ENCODE data around the gene FALEC. TPM values are rescaled to one million over a fixed set of nuclear protein-coding genes. Genes with fewer than 3 reads are reported as not detected.

Gene FALEC
- total RNA-seq, 1 donor from 2014 or later: 0.43 TPM

DNA sequence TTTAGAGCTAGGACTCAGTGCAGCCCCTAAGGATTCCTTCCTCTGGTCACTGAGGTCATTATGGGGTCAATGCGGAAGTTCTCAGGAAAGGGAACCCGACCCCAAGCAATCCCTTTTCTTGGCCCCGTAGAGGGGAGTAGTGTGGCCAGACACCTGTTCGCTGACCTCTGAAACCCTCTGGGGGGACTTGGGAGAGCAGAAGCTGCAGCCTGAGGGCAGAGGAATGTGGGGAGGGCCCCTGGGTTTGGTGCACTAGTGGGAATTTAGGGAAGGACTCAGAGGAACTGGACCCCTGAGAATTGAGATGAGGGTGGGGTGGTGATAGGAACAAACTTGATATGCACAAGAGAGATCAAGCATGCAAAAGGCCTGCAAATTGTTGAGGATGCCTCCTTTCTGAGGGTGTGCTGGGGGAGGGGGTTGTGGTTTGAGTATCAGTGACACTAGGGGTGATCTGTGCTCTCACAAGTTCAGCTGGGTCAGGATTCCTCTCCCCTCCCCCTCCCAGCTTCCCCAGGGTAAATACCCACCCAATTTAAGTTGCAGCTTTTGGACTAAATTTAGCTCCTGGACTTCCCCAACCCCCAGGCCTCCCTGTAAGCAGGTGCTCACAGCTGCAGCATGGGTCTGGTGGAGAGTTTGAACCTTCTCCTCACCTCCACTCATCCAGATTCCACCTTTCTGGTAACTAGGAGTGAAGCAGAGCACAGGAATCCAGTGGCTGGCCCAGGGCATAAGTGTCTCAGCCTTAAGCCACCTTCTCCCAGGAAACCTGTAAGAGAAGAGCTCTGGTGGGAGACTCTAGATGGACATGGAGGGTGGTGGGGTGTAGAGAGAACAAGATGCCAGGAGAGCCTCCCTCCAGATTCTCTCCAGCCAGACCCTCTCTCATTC is 47.1 kb downstream of the FALEC start:
- Histone ChIP-seq H3K79me2 (ENCODE audit: insufficient read depth, low read length) (peaks cover 64% of the 10 kb centered on the region), H3K4me3 (ENCODE audit: insufficient read depth, low read depth, low read length) (peak overlapping the region; percentile 63), H3K27me3 (ENCODE audit: insufficient read depth, low read length) (no peaks in the 10 kb centered on the region), H3K4me2 (ENCODE audit: low read length) (peak overlapping the region; percentile 96), H3K9me3 (ENCODE audit: insufficient read depth, low read depth, low read length) (no peaks in the 10 kb centered on the region), H3K9ac (ENCODE audit: low read length) (peak overlapping the region; percentile 99), H3K4me1 (ENCODE audit: insufficient read depth, low read length) (peaks cover 49% of the 10 kb centered on the region), H3K27ac (ENCODE audit: low read depth, low read length) (peak overlapping the region; percentile 100), H4K20me1 (ENCODE audit: insufficient read depth, low read length) (peaks cover 28% of the 10 kb centered on the region), H2AFZ (ENCODE audit: low read depth, low read length) (no peak overlapping the region), H3K36me3 (ENCODE audit: insufficient read depth, low read length) (no peaks in the 10 kb centered on the region)
- Mint-ChIP-seq H3K36me3 (ENCODE audit: low read depth, unreplicated experiment) (peaks cover 2% of the 10 kb centered on the region), H3K4me3 (ENCODE audit: unreplicated experiment) (peak overlapping the region; percentile 68), H3K4me1 (ENCODE audit: low read depth, unreplicated experiment) (peaks cover 51% of the 10 kb centered on the region), H3K9me3 (ENCODE audit: unreplicated experiment) (no peaks in the 10 kb centered on the region), H3K27ac (ENCODE audit: unreplicated experiment) (peak overlapping the region; percentile 100), H3K27me3 (ENCODE audit: low read depth, unreplicated experiment) (no peaks in the 10 kb centered on the region)
- FAIRE-seq: no peak
- DNase-seq (ENCODE audit: low read depth): no peak
- TF ChIP-seq EZH2 (IDR thresholded peaks at IDR 0.05; ENCODE audit: insufficient read depth, low read length): no peak
- no peak for TF ChIP-seq CTCF (IDR thresholded peaks at IDR 0.05; ENCODE audit: insufficient read depth, low read depth, low read length)

- Histone ChIP-seq H3K27ac (ENCODE audit: low read depth, low read length) (peak overlapping the region; percentile 100), H3K79me2 (ENCODE audit: insufficient read depth, low read length) (peaks cover 69% of the 10 kb centered on the region), H3K27me3 (ENCODE audit: insufficient read depth, low read length) (no peaks in the 10 kb centered on the region), H4K20me1 (ENCODE audit: insufficient read depth, low read length) (peaks cover 28% of the 10 kb centered on the region), H3K4me3 (ENCODE audit: insufficient read depth, low read depth, low read length) (no peak overlapping the region), H2AFZ (ENCODE audit: low read depth, low read length) (no peak overlapping the region), H3K4me2 (ENCODE audit: low read length) (peak overlapping the region; percentile 96), H3K4me1 (ENCODE audit: insufficient read depth, low read length) (peaks cover 56% of the 10 kb centered on the region), H3K9ac (ENCODE audit: low read length) (peak overlapping the region; percentile 99), H3K36me3 (ENCODE audit: insufficient read depth, low read length) (no peaks in the 10 kb centered on the region), H3K9me3 (ENCODE audit: insufficient read depth, low read depth, low read length) (no peaks in the 10 kb centered on the region)
- Mint-ChIP-seq H3K27me3 (ENCODE audit: low read depth, unreplicated experiment) (no peaks in the 10 kb centered on the region), H3K4me3 (ENCODE audit: unreplicated experiment) (peak overlapping the region; percentile 74), H3K4me1 (ENCODE audit: low read depth, unreplicated experiment) (peaks cover 58% of the 10 kb centered on the region), H3K36me3 (ENCODE audit: low read depth, unreplicated experiment) (peaks cover 2% of the 10 kb centered on the region), H3K27ac (ENCODE audit: unreplicated experiment) (peak overlapping the region; percentile 100), H3K9me3 (ENCODE audit: unreplicated experiment) (no peaks in the 10 kb centered on the region)
- TF ChIP-seq CTCF (IDR thresholded peaks at IDR 0.05; ENCODE audit: insufficient read depth, low read depth, low read length): no peak
- no peak for TF ChIP-seq EZH2 (IDR thresholded peaks at IDR 0.05; ENCODE audit: insufficient read depth, low read length)
- no peak for FAIRE-seq
- no peak for DNase-seq (ENCODE audit: low read depth)
Measured at GRCh38 chr1:150563340-150564038, 47.9 kb downstream of the FALEC start.
